OCI-M1 (cell line): ENCODE measurements around the gene MKX.

Source experiments
- DNase-seq: peaks from one replicate; lab custom pipeline; 2025; lab: John Stamatoyannopoulos, UW

Gene MKX

DNA sequence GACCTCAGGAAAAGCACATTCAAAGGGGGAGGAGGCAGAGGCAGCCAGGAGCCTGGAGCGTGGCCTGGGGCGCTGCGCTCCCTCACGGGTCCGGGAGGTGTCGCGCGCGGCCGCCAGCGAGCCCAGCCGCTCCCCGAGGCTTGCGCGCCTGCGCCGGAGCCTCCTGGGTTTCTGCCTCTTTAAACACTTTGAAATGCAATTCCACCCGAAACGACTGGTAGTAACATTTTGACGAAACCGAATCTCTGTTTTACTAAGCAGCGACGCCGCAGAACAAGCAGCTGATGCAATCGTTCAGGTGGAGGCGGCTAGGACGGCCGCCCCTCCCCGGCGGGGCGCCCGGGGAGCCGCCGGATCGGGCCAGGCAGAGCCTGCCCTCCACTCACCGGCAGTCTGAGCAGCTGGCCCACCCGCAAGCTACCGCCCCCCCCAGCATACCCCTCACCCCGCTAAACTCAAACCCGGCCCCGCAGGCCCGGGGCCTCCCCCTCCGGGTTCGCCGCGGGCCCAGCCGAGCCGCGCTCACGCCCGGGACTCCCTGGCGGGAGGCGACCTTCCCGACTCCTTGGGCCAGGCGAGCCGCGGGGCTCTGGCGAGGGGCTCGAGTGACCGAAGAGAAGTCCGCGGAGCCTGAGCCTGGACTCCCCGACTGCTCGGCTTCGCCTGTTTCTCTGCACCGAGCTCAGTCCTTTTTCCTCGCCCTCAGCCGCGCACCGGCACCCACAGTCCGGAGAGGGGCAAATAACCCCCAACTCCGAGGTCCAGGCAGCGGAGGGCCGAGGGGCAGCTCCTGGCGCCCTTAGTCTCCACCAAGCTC is 3.2 kb downstream of the MKX start:
- peak; percentile 78 for DNase-seq

DNA sequence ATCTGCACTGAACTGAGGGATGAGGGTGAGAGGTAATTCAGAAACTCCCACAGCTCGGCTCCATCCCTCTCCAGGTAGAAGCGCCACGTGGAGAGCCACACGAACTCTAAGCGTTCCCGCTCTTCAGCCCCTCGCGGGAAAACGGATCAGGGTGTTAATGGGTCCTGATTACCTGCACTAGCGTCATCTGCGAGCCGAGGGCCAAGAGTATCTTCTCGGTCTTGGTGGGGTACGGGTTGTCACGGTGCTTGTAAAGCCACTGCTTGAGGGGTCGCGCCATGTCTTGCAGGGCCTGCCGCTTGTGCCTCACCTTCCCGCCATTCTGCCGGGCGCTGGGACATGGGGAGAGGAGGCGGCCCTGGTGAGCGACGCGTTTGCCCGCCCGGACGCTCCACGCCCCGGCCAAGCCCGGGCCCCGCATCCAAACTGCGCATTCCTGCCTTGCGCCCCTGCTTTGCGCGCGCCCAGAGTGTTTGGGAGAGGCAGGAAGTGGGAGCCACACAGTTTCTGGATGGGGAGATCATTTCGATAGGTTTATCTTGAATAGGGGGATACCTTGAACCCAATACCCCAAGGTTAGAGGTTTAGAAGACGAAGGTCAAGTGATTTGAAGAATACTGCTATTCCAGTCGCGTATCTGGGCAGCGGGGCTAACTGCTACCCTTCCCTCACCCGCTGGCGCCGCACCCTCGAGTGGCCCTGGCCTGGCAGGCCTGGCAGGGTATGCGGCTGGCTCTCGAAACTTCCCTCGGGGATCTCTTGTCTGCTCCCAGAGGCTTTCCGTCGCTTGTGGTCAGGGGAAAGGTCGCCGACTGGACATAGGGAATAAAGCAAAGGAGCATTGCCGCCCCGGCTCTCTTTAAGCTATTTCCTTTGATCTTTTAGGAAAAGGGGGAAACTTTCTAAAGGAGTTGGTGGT is 4.2 kb downstream of the MKX start:
- no peak for DNase-seq

DNA sequence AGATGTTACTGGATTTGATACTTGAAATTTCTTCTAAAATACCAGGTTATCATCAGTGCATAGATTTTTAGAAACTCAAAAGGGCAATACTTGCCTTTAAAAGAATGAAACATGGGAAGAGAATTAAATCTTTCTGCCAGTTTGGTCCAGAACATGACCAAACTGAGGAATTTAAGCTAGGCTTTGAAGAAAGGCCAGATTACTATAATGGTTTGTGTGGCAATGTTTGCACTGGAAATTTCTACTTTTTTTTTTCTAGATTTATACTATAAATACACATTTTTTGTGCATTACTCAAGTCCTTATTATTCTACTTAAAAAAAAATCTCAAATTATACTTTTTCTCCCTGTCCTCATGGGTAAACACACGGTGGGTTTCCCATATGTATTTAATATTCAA is 9.2 kb downstream of the MKX start:
- no peak for DNase-seq

DNA sequence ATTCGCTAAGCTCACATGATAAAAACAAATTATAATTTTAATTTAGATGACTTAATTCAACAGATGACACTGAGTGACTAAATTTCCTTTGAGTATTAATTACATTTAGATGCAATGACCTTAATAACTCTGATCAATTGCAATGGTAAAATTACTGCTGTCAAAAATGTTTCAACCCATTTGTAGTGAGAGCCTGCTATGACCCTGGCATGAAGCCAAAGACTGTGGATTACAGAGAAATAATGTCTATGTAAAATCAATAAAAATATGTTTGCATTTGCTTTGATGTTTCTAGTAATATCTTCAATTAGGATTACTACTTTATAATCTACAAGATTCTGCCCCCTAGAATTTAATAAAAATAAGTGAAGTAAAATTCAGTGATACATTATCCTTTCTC is 15.6 kb downstream of the MKX start:
- no peak for DNase-seq

DNA sequence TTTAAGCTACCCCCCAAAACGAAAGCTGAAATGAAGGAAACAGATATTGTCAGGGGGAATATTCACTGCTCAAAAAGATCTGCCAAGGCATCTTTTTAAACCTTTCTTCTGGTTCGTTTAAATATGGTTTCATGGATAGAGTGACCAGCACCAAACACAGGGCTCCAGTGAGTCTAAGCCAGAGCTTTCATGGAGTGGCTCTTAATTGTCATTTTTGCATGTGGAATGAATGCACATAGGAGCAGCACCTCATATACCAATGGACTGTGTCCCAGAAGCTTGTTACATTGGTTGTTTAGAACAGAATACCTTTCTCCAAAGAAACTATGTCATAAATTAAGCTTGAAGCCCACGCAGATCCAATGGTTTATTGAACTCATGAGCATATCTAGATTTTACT is 17.3 kb downstream of the MKX start:
- no peak for DNase-seq

DNA sequence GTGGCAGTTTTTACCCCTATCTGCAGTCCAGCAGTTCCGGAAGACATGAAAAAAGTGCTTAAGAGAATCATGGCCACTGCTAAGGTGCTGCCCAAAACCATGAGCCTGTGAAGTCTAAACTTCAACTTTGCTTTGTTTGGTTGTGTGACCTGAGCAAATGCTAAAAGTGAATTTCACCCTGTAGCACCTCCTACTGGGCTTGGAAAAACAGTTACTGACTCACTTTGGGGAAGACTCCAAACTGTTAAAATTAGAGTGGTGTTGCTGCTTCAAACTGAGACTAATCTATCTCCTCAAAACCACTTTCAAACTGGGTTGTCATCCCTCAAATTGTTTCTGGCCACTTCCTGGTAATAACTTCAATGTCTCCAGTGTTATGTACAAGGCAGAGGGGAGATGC is 21.3 kb downstream of the MKX start:
- DNase-seq, result peak; percentile 68

DNA sequence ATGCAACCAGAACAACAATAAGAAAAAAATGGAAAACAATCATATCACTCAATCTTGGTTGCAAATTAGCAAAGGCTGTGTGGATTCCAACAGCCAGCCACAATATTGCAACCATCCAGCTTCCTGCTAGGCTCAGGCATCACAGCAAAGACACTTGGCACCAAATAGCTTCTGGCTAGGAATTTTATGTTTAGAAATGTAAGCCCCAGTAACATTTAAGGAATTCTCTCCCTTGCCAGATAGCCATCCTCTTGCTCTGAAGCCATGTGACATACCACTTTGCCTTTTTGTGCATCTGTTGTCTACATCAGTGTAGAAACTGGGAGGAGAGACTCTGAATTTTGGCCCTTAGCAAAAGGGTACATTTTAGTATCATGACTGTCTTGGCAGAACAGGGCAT is 22.2 kb downstream of the MKX start:
- DNase-seq, result no peak

DNA sequence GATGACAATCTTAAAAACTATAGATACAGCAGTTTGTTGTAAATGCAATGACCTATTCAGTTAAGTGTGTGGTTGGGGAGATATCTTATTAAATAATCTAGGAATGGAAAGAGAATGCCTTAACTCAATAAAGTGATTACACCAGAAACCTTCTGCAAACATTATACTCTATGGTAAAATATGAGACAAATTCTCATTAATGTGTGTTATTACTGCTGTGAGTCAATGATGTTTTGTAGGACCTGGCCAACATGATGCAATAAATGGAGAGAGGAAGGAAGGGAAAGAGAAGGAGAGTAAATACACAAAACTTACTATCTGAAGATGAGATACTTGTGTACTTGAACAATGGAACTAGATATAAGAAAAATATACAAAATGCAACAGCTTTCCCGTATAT is 25.1 kb downstream of the MKX start:
- DNase-seq, result no peak

DNA sequence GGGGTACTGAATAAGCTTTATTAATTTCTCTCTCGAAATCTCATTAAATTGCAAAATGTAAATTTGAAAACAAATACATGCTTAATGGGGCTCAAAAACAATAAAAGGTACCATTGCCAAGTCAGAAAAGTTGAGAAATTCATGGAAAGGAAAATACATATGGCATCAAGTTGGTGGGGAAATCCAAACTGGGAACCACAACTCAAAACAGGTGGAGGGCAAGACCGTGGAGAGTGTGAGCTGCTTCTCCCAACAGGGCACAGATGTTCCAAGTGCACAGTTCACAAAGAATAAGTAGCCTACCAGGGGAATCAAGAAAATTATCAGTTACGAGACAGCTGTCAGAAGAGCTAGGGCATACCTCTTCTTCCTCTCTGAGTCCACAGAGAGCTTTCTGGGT is 26.6 kb downstream of the MKX start:
- peak; percentile 44 for DNase-seq

DNA sequence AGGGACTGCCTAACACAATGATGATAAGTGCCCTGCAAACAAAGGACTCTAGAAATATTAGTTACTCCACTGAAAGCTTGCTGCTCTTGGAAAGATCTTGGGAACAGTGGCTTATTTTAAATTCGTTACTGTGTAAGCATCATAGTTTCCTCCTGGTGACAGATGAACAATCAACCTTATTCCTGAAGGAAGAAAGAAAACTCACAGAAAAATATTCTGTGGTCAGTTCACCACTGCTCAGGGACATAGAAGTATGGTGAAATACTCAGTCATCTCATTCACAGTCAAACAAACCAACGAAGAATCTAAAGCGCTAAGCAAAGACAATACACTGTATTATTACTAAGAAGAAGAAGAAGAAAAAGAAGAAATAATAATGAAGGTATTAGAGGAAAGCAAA is 27.8 kb downstream of the MKX start:
- DNase-seq, result no peak

DNA sequence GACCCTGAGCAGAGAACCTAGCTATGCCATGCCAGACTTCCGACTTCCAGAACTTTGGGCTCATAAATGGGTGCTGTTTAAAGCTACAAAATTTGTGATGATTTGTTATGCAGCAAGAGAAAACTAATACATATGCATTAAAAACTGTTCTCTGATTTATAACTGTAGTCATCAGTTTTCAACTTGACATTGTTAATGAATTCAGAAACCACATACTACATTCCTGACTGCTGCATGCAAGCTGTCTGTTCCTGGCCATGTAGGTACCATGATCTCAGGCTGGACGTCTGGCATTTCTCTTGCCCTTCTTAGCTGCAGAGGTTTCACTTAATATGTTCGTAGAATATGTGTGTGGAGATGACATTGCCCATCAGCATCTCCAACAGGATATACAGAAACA is 28.4 kb downstream of the MKX start:
- DNase-seq, result no peak

DNA sequence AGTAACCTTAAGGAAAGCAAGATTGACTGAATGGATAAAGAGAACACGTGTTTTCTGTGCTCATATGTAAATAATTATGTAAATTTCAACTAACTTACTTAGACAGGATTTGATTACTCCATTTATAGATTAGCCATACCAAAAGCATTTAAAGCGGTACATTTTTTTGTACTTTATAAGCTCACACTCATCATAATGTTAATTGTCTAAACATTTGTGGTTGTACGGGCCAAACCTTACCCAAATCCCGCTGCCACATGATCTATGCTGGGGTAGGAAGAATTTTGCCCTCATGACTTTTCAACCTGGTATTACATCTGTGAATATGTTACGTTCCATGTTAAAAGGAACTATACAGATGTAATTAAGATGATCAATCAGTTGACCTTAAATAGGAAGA is 29.1 kb downstream of the MKX start:
- DNase-seq, result no peak

DNA sequence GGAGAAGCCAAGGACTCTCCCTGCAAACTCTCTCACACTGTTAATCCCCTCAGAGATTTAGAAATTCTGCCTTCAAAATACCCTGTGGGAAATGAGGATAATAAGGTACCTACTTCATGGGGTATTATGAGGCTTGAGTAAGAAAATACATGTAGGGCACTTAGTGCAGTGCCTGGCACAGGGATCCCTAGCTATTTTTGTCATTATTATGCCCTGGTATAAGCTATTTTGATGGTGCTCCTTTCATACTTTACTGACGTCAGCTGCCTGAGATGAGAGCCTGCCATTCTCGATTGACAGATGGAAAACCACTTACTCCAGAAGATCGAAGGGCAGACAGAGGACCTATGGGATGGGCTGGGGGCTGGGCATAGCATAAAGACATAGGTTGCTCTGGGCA is 30.1 kb downstream of the MKX start:
- no peak for DNase-seq

DNA sequence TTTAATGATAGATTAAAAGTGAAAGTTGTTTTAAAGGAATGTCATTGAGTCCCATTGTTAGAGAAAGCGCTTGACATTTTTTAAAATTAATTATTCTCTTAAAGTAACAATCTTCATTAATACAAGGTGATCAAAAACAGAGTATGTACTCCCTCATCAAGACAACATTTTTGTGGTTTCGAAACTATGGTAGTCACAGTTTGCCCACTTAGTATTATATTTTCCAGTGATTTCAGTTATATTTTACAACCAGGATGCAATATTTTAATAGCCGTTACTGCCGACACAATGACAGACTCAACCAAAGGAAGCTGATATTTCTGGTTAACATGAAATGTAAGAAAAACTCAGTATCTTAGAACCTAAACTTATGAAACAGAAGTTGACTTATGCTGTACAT is 31.3 kb downstream of the MKX start:
- no peak for DNase-seq

DNA sequence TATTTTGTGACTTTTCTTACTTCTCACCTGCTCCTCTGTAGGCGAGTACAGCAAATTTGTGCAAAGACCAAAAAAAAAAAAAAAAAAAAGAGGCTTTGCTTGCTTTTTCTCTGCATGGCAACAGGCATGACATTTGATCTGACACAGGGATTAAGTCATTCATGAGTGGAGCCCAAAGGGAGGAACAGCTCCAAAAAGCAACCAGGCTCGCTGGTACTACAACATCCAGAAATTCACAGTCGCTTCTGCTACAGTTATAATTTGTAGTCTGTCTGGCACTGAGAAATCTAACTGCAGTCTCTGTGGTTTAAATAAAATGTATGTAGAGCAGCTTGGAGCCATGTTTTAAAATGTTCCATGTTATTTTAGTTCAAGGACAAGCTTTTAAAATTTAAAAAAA is 31.7 kb downstream of the MKX start:
- DNase-seq, result no peak

DNA sequence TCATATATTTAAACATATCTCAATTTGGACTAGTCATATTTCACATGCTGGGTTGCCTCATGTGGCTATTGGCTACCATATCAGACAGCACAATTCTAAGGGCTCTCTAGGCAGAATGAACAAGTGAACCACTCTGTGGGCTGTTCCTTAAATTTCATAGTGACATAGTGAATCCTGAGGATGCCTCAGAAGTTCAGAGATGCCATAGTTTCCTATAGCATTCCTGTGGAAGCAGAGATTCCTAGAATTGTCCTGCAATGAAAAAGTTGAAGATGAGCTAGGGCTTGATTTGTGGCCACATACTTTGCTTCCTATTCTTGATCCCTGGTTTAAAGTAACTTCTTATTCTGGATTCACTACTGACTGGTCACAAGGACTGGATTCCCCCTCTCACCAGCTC is 35.6 kb downstream of the MKX start:
- no peak for DNase-seq

DNA sequence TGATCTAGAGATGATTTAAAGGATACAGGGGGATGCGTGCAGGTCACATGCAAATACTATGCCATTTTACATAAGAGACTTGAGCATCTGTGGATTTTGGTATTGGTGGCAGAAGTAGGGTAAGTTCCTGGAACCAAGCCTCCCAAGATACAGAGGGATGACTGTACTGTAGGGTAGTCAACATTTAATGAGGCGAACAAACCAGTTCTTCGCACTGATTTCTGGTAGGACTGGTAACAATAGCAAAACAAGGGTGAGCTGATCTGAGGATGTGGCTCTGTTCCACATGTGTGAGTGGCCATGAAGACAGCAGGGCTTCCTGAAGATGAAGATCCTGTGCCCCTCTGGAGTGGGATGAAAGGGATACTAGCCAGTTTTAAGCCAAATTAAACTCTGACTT is 36.3 kb downstream of the MKX start:
- no peak for DNase-seq

DNA sequence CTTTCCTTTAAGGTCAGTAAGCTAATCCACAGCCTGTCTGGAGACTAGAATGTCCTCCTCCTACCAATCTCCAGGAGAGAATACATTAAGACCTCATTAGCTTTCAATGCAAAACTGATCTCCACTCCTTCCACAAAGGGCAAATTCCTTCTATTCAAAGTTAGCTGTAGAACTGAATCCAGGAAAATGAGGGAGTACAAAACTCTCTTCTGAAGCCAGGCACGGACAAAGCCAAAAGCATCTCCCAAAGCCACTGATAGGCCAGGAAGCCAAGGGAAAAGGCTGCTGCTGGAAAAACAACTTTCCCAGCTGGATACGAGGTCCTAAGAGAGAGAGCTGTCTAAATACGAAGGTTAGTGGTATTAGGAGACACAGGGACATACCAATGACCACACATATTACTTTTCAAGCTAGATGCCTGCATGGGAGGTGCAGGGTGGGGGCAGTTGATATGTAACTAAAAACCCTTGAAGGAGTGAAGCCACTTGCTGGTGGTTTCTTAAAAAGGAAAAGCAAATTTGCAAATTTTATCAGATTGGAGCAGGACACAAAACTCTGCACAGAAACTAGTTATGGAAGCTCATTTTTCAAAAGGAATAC is 43.6 kb downstream of the MKX start:
- DNase-seq, result peak; percentile 29

DNA sequence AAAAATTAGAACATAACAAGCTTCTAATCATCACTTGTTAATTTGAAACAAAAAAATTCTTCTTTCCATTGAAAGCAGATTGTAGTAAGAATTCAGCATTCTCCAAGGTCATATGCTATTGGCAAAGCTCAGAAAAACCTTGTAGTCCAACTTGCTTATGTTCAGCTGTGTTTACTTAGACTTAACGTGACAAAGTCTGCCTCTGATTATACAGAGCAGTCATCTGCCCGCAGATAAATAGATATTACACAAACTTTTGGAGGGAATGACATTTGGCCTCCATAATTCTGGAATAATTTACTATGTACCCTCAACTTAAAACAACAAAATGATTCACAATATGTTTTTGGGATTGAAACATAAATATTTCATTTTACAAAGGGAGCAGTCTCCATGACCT is 45.8 kb downstream of the MKX start:
- DNase-seq, result no peak

DNA sequence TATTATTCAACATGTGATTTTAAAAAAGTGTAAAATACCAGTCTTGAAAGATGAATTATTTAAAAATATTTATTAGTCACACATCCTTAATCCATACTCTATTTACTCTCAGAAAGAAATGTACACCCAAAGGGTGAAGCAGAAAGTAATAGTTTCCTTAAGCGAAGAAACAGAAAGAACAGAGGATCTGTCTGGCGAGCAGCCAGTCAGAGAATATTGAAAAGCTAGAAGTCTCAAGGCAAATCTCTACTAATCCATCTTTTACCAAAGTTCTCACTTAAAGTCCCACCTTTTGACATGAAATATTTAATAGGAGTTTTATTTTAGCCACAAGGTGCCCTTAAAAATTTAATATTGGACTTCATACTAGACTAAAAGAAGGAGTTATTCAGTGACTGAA is 46.7 kb downstream of the MKX start:
- no peak for DNase-seq

DNA sequence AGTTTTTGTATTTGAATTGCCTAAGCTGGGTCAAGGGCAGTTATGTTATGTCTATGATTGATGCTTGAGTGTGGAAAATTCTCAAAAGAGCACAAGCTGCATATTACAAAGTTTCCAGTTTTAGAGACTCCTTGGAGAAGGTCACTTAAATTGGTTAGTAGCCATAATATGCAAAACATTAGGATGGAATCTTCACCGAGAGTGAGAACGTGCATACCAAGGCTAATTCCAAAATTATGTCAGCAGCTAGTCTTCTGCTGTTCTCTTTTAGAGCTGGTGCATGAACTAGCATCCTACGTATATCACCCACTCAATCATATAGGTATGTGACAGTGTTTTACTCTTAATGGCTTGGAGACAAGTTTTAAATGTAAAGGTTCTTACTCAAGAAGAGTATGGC is 49.2 kb downstream of the MKX start:
- DNase-seq, result no peak

DNA sequence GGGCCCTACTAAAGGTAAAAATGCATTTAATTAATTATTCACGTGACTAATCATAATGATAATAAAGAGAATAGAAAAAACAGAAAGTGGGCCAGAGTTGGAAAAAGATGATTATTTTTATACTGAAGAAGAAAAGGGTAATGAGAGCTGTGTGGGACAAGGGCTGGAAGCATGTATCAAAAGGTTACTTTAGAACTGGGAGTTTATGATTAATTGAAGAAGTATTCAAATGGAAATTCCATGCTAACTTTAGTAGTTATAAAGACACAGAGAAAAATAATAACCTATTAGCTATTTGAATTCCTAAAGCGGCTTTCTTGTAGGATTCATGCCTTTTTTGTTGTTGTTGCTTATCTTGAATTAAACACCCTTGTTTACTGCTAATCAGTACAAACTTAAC is 49.9 kb downstream of the MKX start:
- no peak for DNase-seq

DNA sequence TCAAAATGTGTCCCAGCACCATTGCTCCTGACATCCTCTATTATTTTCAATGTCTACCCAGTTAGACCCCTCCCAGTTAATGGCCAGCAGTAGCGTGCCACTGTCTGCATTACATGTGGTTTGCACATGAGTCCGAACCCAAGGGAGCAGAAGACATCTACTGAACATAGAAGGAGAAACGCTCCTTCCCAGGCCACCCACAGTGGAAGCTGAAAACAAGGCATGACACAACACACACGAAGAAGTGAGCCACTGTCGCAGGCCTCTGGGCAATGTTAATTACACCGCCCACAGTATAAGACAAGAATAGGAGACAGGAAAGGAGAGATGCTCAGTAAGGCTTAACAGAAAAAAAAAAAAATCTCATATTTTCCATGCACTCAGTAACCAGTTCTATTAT is 50.5 kb downstream of the MKX start:
- DNase-seq, result no peak
